WTC11 (cell line): Measurements from ENCODE around the gene EEF2KMT. TPM values are rescaled to one million over a fixed set of nuclear protein-coding genes. Genes with fewer than 3 reads are reported as not detected.
"Not testable (repeated sequence)": the region's sequence is repeated elsewhere in the genome, so short reads cannot be mapped to it uniquely, and the experiment has no call there.

Source experiments
- ATAC-seq: fragments of 200-7000 bp; cut with Tn5 transposase; 2 replicates; pipeline ENCODE4 v1.10.0; 2021; ENCODE audit warnings: mild to moderate bottlenecking, moderate library complexity
- CTCF ChIA-PET: fragments of 300-600 bp; sonication (Branson Sonifier 250); formaldehyde crosslinking; loops from one replicate; lab custom pipeline; 2021; ENCODE audit warnings: antibody characterized with exemption; lab: Charles Lee
- POLR2A ChIA-PET: fragments of 350-600 bp; sonication (Branson Sonifier 250); formaldehyde crosslinking; loops from one replicate; lab custom pipeline; 2021; ENCODE audit warnings: antibody characterized with exemption; lab: Charles Lee
- DNase-seq: peaks from one replicate; pipeline ENCODE4 v3.0.0; 2021; ENCODE audit warnings: low spot score
- H3K27ac Mint-ChIP-seq: 2 replicates; pipeline ENCODE4 v1.8.0; 2021; ENCODE audit warnings: mixed read lengths
- H3K27me3 Mint-ChIP-seq: 2 replicates; pipeline ENCODE4 v1.8.0; 2021; ENCODE audit warnings: low read depth, mild to moderate bottlenecking, moderate library complexity, mixed read lengths
- H3K36me3 Mint-ChIP-seq: 2 replicates; pipeline ENCODE4 v1.8.0; 2021; ENCODE audit warnings: mixed read lengths
- H3K4me1 Mint-ChIP-seq: 2 replicates; pipeline ENCODE4 v1.8.0; 2022; ENCODE audit warnings: mixed read lengths
- H3K4me3 Mint-ChIP-seq: 2 replicates; pipeline ENCODE4 v1.8.0; 2021; ENCODE audit warnings: mild to moderate bottlenecking, moderate library complexity, mixed read lengths
- H3K9me3 Mint-ChIP-seq: 2 replicates; pipeline ENCODE4 v1.8.0; 2021; ENCODE audit warnings: mixed read lengths
- total RNA-seq: library from RNA; stranded (reverse); gene quantifications from 3 replicates; pipeline ENCODE4 v1.2.3, GENCODE V29; 2021
- TF ChIP-seq, protein P1 (sequence below): fragments of 200-600 bp; IDR thresholded peaks from 2 replicates; pipeline ENCODE4 v1.8.0; 2022; ENCODE audit warnings: antibody characterized with exemption

EEF2KMT gene
- total RNA-seq, 1 experiment from 2014 or later: 19.6 TPM

- DNase-seq, ATAC-seq, H3K27me3 Mint-ChIP-seq, H3K4me3 Mint-ChIP-seq, H3K9me3 Mint-ChIP-seq, POLR2A ChIA-PET, H3K27ac Mint-ChIP-seq: not testable (repeated sequence)
- Mint-ChIP-seq H3K36me3 (peaks cover 11% of the 10 kb centered on the region; the same call in 1 of the 2 replicates), H3K4me1 (peaks cover 13% of the 10 kb centered on the region)
- CTCF ChIA-PET: interaction anchor here (1.4 kb wide), 1 partner anchor 135 kb away, joined by 6 read pairs; the partner anchor contains the start of gene SEC14L5
Observed at GRCh38 chr16:5093081-5093480, 4.5 kb downstream of the EEF2KMT start.

DNA sequence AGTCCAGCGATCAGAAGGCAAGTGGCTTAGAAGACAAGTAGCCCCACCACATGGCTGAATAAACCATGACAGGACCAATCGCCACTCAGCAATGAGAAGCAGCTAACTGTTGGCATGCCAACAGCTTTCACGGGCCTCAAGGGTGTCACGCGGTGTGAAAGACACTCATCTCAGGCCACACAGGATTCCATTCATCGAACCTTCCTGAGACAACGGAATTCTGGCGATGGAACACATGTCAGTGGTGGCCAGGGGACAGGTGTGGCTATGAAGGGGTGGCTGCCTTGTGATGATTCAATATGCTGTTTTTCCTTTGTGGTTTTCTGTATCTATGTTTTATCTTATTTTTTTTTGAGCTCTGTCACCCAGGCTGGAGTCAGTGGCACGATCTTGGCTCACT, 7.0 kb downstream of the EEF2KMT start:
- H3K4me1 Mint-ChIP-seq, H3K4me3 Mint-ChIP-seq, DNase-seq, H3K27me3 Mint-ChIP-seq, ATAC-seq, H3K9me3 Mint-ChIP-seq, H3K27ac Mint-ChIP-seq, POLR2A ChIA-PET: not testable (repeated sequence)
- H3K36me3 Mint-ChIP-seq: peaks cover 22% of the 10 kb centered on the region
- CTCF ChIA-PET: interaction anchor here (0.5 kb wide), 1 partner anchor 145 kb away, joined by 3 read pairs; no protein-coding TSS in a partner anchor

- POLR2A ChIA-PET, H3K27ac Mint-ChIP-seq, DNase-seq, H3K9me3 Mint-ChIP-seq, H3K27me3 Mint-ChIP-seq, H3K4me1 Mint-ChIP-seq, H3K4me3 Mint-ChIP-seq, ATAC-seq: not testable (repeated sequence)
- CTCF ChIA-PET: interaction anchor here (0.5 kb wide), 1 partner anchor 146 kb away, joined by 3 read pairs; no protein-coding TSS in a partner anchor
- H3K36me3 Mint-ChIP-seq: peaks cover 28% of the 10 kb centered on the region
Observed at GRCh38 chr16:5089911-5090555, 7.6 kb downstream of the EEF2KMT start.

GRCh38 chr16:5088936-5089335, 8.7 kb downstream of the EEF2KMT start:
- H3K4me3 Mint-ChIP-seq, H3K27ac Mint-ChIP-seq, DNase-seq, H3K9me3 Mint-ChIP-seq, H3K4me1 Mint-ChIP-seq, POLR2A ChIA-PET, ATAC-seq, H3K27me3 Mint-ChIP-seq: not testable (repeated sequence)
- CTCF ChIA-PET: interaction anchor here (0.6 to 0.7 kb wide), 2 partner anchors 13 to 28 kb away, joined by 3 to 4 read pairs; no protein-coding TSS in a partner anchor
- H3K36me3 Mint-ChIP-seq: peaks cover 33% of the 10 kb centered on the region

DNA sequence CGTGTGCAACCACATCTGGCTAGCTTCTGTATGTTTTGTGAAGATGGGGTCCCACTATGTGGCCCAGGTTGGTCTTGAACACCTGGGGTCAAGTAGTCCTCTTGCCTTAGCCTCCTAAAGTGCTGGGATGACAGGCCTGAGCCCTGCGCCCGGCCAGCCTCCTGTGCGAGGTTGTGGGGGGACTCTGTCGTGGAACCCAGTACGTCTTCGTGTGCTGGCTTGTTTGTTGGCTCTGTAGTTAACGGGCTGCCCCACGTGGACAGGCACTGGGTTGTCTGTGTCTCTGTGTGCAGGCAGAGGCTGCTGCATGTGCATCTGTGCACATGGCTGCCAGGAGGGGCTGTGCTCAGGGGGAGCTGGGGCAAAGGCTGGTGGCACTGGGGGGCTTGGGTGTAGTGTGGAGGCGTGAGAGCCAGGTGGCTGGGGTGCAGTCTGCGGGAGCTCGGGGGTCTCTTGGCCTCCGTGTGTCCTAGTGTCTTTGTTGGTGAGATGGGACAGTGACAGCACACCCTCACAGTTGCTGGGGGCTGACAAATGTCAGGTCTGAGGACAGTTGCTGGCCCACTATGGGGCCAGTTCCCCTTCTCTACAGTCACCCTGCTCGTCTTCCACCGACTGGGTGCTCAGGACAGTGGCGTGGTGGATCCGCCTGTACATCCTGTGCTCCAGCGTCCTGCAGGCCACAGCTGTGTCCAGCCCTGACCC, 9.4 kb downstream of the EEF2KMT start:
- H3K4me3 Mint-ChIP-seq, POLR2A ChIA-PET, ATAC-seq: not testable (repeated sequence)

GRCh38 chr16:5085716-5086115, 11.9 kb downstream of the EEF2KMT start:
- POLR2A ChIA-PET, H3K27me3 Mint-ChIP-seq, H3K4me1 Mint-ChIP-seq, H3K4me3 Mint-ChIP-seq, ATAC-seq, H3K27ac Mint-ChIP-seq, H3K9me3 Mint-ChIP-seq, DNase-seq: not testable (repeated sequence)
- CTCF ChIA-PET: interaction anchor here (0.7 to 3.2 kb wide), 3 partner anchors 19 to 61 kb away, joined by 4 to 29 read pairs (median 10); no protein-coding TSS in a partner anchor
- H3K36me3 Mint-ChIP-seq: peaks cover 36% of the 10 kb centered on the region

More for the DNA sequence above, 9.4 kb downstream of the EEF2KMT start:
- H3K4me1 Mint-ChIP-seq, H3K27me3 Mint-ChIP-seq, H3K27ac Mint-ChIP-seq, DNase-seq, H3K9me3 Mint-ChIP-seq, CTCF ChIA-PET: not testable (repeated sequence)
- peaks cover 33% of the 10 kb centered on the region for H3K36me3 Mint-ChIP-seq

- ATAC-seq, H3K4me3 Mint-ChIP-seq, H3K27ac Mint-ChIP-seq, H3K4me1 Mint-ChIP-seq, H3K27me3 Mint-ChIP-seq, H3K9me3 Mint-ChIP-seq: not testable (repeated sequence)
- TF ChIP-seq, protein P1, sequence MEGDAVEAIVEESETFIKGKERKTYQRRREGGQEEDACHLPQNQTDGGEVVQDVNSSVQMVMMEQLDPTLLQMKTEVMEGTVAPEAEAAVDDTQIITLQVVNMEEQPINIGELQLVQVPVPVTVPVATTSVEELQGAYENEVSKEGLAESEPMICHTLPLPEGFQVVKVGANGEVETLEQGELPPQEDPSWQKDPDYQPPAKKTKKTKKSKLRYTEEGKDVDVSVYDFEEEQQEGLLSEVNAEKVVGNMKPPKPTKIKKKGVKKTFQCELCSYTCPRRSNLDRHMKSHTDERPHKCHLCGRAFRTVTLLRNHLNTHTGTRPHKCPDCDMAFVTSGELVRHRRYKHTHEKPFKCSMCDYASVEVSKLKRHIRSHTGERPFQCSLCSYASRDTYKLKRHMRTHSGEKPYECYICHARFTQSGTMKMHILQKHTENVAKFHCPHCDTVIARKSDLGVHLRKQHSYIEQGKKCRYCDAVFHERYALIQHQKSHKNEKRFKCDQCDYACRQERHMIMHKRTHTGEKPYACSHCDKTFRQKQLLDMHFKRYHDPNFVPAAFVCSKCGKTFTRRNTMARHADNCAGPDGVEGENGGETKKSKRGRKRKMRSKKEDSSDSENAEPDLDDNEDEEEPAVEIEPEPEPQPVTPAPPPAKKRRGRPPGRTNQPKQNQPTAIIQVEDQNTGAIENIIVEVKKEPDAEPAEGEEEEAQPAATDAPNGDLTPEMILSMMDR: peak; percentile 75
- CTCF ChIA-PET: interaction anchor here (0.6 to 3.2 kb wide), 18 partner anchors 9 to 406 kb away, joined by 3 to 31 read pairs (median 4); partner anchors contain the start of gene SEC14L5
- peak; percentile 90 for DNase-seq
- POLR2A ChIA-PET: interaction anchor here (0.6 to 1.5 kb wide), 3 partner anchors 26 to 33 kb away, joined by 3 to 7 read pairs (median 4); no protein-coding TSS in a partner anchor
- H3K36me3 Mint-ChIP-seq: peaks cover 33% of the 10 kb centered on the region
Observed at GRCh38 chr16:5084802-5085201, 12.8 kb downstream of the EEF2KMT start.

DNA sequence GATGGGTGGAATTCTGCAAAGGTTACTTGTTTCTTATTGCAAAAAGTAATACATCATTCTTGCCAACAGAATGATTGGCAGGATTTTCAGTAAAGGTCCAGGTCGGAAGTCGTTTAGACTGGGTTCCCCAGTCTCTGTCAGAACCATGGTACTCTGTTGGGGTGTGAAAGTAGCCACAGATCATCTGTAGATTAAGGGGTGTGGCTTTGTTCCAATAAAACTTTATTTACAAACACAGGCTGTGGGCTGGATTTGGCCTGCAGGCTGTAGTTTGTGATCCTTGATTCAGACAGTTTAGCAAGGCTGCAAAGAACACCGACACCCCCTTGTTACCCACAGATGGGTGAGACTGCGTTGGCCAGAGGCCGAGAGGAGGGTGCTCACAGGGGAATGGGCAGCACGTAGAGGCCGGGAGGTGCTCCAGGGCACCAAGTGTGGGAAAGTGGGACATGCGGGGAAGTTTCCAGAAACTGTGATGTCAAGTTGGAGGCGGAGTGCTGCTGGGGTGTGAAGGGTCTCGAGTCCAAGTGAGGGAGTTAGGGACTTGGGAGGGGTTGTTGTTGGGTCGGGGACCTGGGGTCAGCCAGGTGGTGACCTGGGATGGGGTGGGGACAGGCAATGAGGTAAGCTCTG, 13.4 kb downstream of the EEF2KMT start:
- not testable (repeated sequence) for H3K4me3 Mint-ChIP-seq, ATAC-seq, H3K27me3 Mint-ChIP-seq, H3K4me1 Mint-ChIP-seq, H3K9me3 Mint-ChIP-seq, DNase-seq
- ChIA-PET POLR2A (interaction anchor here (1.1 to 1.5 kb wide), 2 partner anchors 26 to 27 kb away, joined by 3 to 4 read pairs; no protein-coding TSS in a partner anchor), CTCF (interaction anchor here (0.6 to 3.2 kb wide), 17 partner anchors 9 to 406 kb away, joined by 3 to 31 read pairs (median 5); partner anchors contain the start of gene SEC14L5)
- H3K27ac Mint-ChIP-seq: peak overlapping the region; percentile 78
- peaks cover 36% of the 10 kb centered on the region for H3K36me3 Mint-ChIP-seq

DNA sequence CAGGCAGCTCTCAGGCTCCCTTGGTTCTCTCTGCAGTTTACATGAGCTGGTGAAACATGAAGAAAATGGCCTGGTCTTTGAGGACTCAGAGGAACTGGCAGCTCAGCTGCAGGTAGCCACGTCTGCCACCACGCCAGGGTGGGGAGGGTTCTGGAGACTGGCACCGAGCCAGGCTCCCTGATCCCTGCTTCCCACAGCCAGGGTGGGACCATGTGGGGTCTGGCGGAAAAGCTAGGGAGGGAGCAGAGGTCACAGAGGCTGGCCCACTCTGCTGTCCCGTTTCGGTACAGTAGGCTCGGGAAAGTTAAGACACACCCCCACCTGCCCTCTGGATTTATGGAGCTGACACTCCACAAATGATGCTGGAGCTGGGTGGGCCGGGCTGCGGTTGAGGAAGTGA, 13.9 kb downstream of the EEF2KMT start:
- H3K4me3 Mint-ChIP-seq, ATAC-seq, H3K27me3 Mint-ChIP-seq, H3K4me1 Mint-ChIP-seq, DNase-seq, H3K9me3 Mint-ChIP-seq, H3K27ac Mint-ChIP-seq: not testable (repeated sequence)
- ChIA-PET POLR2A (interaction anchor here (1.5 kb wide), 1 partner anchor 25 kb away, joined by 4 read pairs; no protein-coding TSS in a partner anchor), CTCF (interaction anchor here (1.5 to 2.0 kb wide), 3 partner anchors 24 to 125 kb away, joined by 10 to 31 read pairs (median 15); partner anchors contain the start of gene SEC14L5)
- peaks cover 33% of the 10 kb centered on the region for H3K36me3 Mint-ChIP-seq

GRCh38 chr16:5080996-5081395, 16.6 kb downstream of the EEF2KMT start:
- DNase-seq, ATAC-seq, H3K9me3 Mint-ChIP-seq, H3K27me3 Mint-ChIP-seq, H3K27ac Mint-ChIP-seq, POLR2A ChIA-PET, CTCF ChIA-PET, H3K4me3 Mint-ChIP-seq, H3K4me1 Mint-ChIP-seq: not testable (repeated sequence)
- peaks cover 30% of the 10 kb centered on the region for H3K36me3 Mint-ChIP-seq
